IMR-90 (cell line): ENCODE data around the gene C15orf61. TPM values are rescaled to one million over a fixed set of nuclear protein-coding genes. Genes with fewer than 3 reads are reported as not detected.

ENCODE experiments used
- ATAC-seq: fragments of 200-7000 bp; cut with Tn5 transposase; 2 replicates; pipeline ENCODE4 v1.9.1; 2020; ENCODE audit warnings: low read depth, mild to moderate bottlenecking, moderate library complexity
- BruUV-seq: library from RNA; stranded (reverse); fragments of 400-500 nt; replicated peaks from 2 replicates; lab custom pipeline; 2021; lab: Mats Ljungman, UMichigan
- CTCF ChIA-PET: fragments of 300-600 bp; formaldehyde crosslinking; extraction: SDS; loops from one replicate; lab custom pipeline; 2021; ENCODE audit warnings: antibody characterized with exemption; lab: Yijun Ruan, JAX
- POLR2A ChIA-PET: fragments of 300-600 bp; sonication (Branson Sonifier 250); formaldehyde crosslinking; loops from one replicate; lab custom pipeline; 2022; ENCODE audit warnings: antibody characterized with exemption; ENCODE audit not compliant: unreplicated experiment; lab: Charles Lee
- DNase-seq: peaks from one replicate; pipeline ENCODE4 v3.0.0; 2013
- H2AFZ ChIP-seq: replicated peaks from 2 replicates; pipeline ENCODE3; 2013; ENCODE audit warnings: low read length, mild to moderate bottlenecking; ENCODE audit not compliant: poor library complexity
- H2AK5ac ChIP-seq: 2 replicates; pipeline ENCODE4 v1.6.1; 2013; ENCODE audit warnings: low read depth, low read length, inconsistent platforms
- H2AK9ac ChIP-seq: replicated peaks from 2 replicates; pipeline ENCODE3; 2013; ENCODE audit warnings: mild to moderate bottlenecking, low read depth, low read length, moderate library complexity; ENCODE audit not compliant: poor library complexity
- H2BK120ac ChIP-seq: 2 replicates; pipeline ENCODE4 v1.6.1; 2013; ENCODE audit warnings: low read depth, low read length, inconsistent platforms
- H2BK15ac ChIP-seq: 3 replicates; pipeline ENCODE4 v1.6.1; 2013; ENCODE audit warnings: low read depth, low read length, inconsistent platforms
- H2BK20ac ChIP-seq: 2 replicates; pipeline ENCODE4 v1.6.1; 2013; ENCODE audit warnings: low read depth, mild to moderate bottlenecking, inconsistent platforms, low read length, moderate library complexity
- H2BK5ac ChIP-seq: 2 replicates; pipeline ENCODE4 v1.6.1; 2013; ENCODE audit warnings: mild to moderate bottlenecking, low read depth, low read length, inconsistent platforms; ENCODE audit not compliant: poor library complexity, severe bottlenecking
- H3K14ac ChIP-seq: replicated peaks from 2 replicates; pipeline ENCODE4 v1.6.1; 2013; ENCODE audit warnings: low read depth, low read length, inconsistent platforms
- H3K18ac ChIP-seq: 2 replicates; pipeline ENCODE4 v1.6.1; 2013; ENCODE audit warnings: low read depth, low read length, control low read depth
- H3K23ac ChIP-seq: 2 replicates; pipeline ENCODE4 v1.6.1; 2013; ENCODE audit warnings: low read depth, low read length, inconsistent platforms
- H3K27ac ChIP-seq: 2 replicates; pipeline ENCODE4 v1.5.1; 2013; ENCODE audit warnings: mild to moderate bottlenecking, control low read depth, low read length; ENCODE audit not compliant: insufficient read depth
- H3K27me3 ChIP-seq: 2 replicates; pipeline ENCODE4 v1.6.1; 2013; ENCODE audit warnings: low read length; ENCODE audit not compliant: control insufficient read depth, insufficient read depth
- H3K36me3 ChIP-seq: 2 replicates; pipeline ENCODE4 v1.6.1; 2013; ENCODE audit warnings: low read length, mixed read lengths; ENCODE audit not compliant: control insufficient read depth, insufficient read depth
- H3K4ac ChIP-seq: 2 replicates; pipeline ENCODE4 v1.6.1; 2013; ENCODE audit warnings: low read depth, low read length, inconsistent platforms
- H3K4me1 ChIP-seq: 2 replicates; pipeline ENCODE4 v1.6.1; 2013; ENCODE audit warnings: low read length, mixed read lengths; ENCODE audit not compliant: control insufficient read depth, insufficient read depth
- H3K4me2 ChIP-seq: 2 replicates; pipeline ENCODE4 v1.6.1; 2013; ENCODE audit warnings: low read depth, mild to moderate bottlenecking, control low read depth, low read length, moderate library complexity
- H3K4me3 ChIP-seq: 2 replicates; pipeline ENCODE4 v1.5.1; 2013; ENCODE audit warnings: low read depth, mild to moderate bottlenecking, control low read depth, low read length, moderate library complexity; ENCODE audit not compliant: insufficient read depth
- H3K56ac ChIP-seq: 2 replicates; pipeline ENCODE4 v1.6.1; 2013; ENCODE audit warnings: low read length, inconsistent platforms; ENCODE audit not compliant: insufficient read depth; ENCODE audit errors: extremely low read depth
- H3K79me1 ChIP-seq, 2 experiments: 2 replicates each; pipeline ENCODE4 v1.6.1; 2013; ENCODE audit warnings: low read length in 2 of 2, inconsistent platforms in 1 of 2, low read depth in 1 of 2
- H3K9ac ChIP-seq: 2 replicates; pipeline ENCODE4 v1.6.1; 2013; ENCODE audit warnings: low read depth, low read length, control low read depth
- H3K9me1 ChIP-seq: 2 replicates; pipeline ENCODE4 v1.6.1; 2013; ENCODE audit warnings: low read length, inconsistent platforms; ENCODE audit not compliant: insufficient read depth
- H3K9me3 ChIP-seq: 2 replicates; pipeline ENCODE4 v1.6.1; 2013; ENCODE audit warnings: low read length; ENCODE audit not compliant: control insufficient read depth, insufficient read depth
- H4K20me1 ChIP-seq: 2 replicates; pipeline ENCODE4 v1.6.1; 2013; ENCODE audit warnings: low read length, inconsistent platforms; ENCODE audit not compliant: insufficient read depth
- H4K5ac ChIP-seq: 2 replicates; pipeline ENCODE4 v1.6.1; 2013; ENCODE audit warnings: mild to moderate bottlenecking, low read depth, low read length, control low read depth
- H4K8ac ChIP-seq, 2 experiments: 2 replicates each; pipeline ENCODE4 v1.6.1; 2013; ENCODE audit warnings: low read depth in 2 of 2, low read length in 2 of 2, control low read depth in 1 of 2, inconsistent platforms in 1 of 2
- H4K91ac ChIP-seq: 2 replicates; pipeline ENCODE4 v1.6.1; 2013; ENCODE audit warnings: low read depth, low read length, inconsistent platforms; ENCODE audit not compliant: insufficient read depth
- ELK1 ChIP-seq: fragments of 150-350 bp; IDR thresholded peaks from 2 replicates; pipeline ENCODE4 v1.6.1; 2016; ENCODE audit warnings: low read depth, mild to moderate bottlenecking, low read length, moderate library complexity, borderline replicate concordance
- RFX5 ChIP-seq: IDR thresholded peaks from 2 replicates; pipeline ENCODE4 v1.8.0; 2012; ENCODE audit warnings: low read depth, mild to moderate bottlenecking, low read length, moderate library complexity
- SMC3 ChIP-seq: fragments of 150-350 bp; IDR thresholded peaks from 2 replicates; pipeline ENCODE4 v1.6.1; 2016; ENCODE audit warnings: low read depth, mild to moderate bottlenecking, antibody characterized with exemption, low read length, moderate library complexity
- WGBS, 2 experiments: methylation state at CpG; one replicate each; pipeline versions ENCODE4 v1.1.5 to v1.1.7; 2013; ENCODE audit warnings: missing lambda C conversion rate in 2 of 2; ENCODE audit not compliant: insufficient read length in 1 of 2; ENCODE audit errors: extremely low coverage in 2 of 2; 5-methylcytosine and 5-hydroxymethylcytosine counted together
- dilution Hi-C: fragments of 300-500 bp; cut with HindIII; formaldehyde crosslinking; loops from one replicate; pipeline ENCODE4 v1.14.3; 2018; ENCODE audit warnings: low sequenced_read_pairs; ENCODE audit not compliant: unreplicated experiment
- in situ Hi-C: fragments of 300-500 bp; cut with MboI; formaldehyde crosslinking; loops from 3 replicates; pipeline ENCODE4 v1.14.3; 2019; ENCODE audit warnings: low sequenced_read_pairs, inconsistent platforms, mixed read lengths
- intact Hi-C: fragments of 100-400 bp; cut with micrococcal nuclease; formaldehyde crosslinking; loops from 2 replicates; pipeline ENCODE4 v1.10.0; 2022
- polyA plus RNA-seq, 3 experiments: library from polyadenylated mRNA; depleted of rRNA; stranded (reverse); fragments of >200 nt; gene quantifications; 2 replicates each; pipeline ENCODE4 v1.2.3, GENCODE V29; 2012; ENCODE audit warnings: low replicate concordance in 1 of 3
- total RNA-seq: library from RNA; depleted of rRNA; stranded (reverse); fragments of >200 nt; gene quantifications from 2 replicates; pipeline ENCODE4 v1.2.3, GENCODE V29; 2012; rRNA removed
- TF ChIP-seq, protein P1 (sequence below): conservative IDR thresholded peaks from 2 replicates; pipeline ENCODE4 v1.5.1; 2012; ENCODE audit warnings: mild to moderate bottlenecking, low read depth, low read length, improper control_type of control experiment

C15orf61 gene
- total and polyA plus RNA-seq, 2 of the 4 experiments (the other 2 are of a cell fraction), result 1.4 to 2.5 TPM

GRCh38 chr15:67579164-67579563 is 58.2 kb downstream of the C15orf61 start:
- Histone ChIP-seq H3K27me3 (no peaks in the 10 kb centered on the region), H3K9me3 (no peaks in the 10 kb centered on the region), H4K20me1 (no peaks in the 10 kb centered on the region), H2BK15ac (no peak overlapping the region), H3K4me2 (no peak overlapping the region), H2AFZ (no peak overlapping the region), H4K5ac (no peak overlapping the region), H3K56ac (no peak overlapping the region), H3K79me1 (no peaks in the 10 kb centered on the region), H4K91ac (no peak overlapping the region), H3K18ac (no peak overlapping the region), H3K4me1 (no peaks in the 10 kb centered on the region), H2AK9ac (no peak overlapping the region), H4K8ac (no peak overlapping the region), H2BK120ac (no peak overlapping the region), H3K4ac (no peak overlapping the region), H3K9me1 (peaks cover 5% of the 10 kb centered on the region; the same call in 1 of the 2 replicates), H3K23ac (no peak overlapping the region), H3K4me3 (no peak overlapping the region), H3K27ac (no peak overlapping the region), H2AK5ac (no peak overlapping the region), H3K36me3 (no peaks in the 10 kb centered on the region), H3K14ac (no peak overlapping the region), H2BK5ac (no peak overlapping the region), H2BK20ac (no peak overlapping the region), H3K9ac (no peak overlapping the region)
- dilution Hi-C loops (no loop called here), in situ Hi-C loops (no loop called here), intact Hi-C loops (no loop called here)
- TF ChIP-seq SMC3 (no peak), ELK1 (no peak), RFX5 (no peak)
- TF ChIP-seq, protein P1, sequence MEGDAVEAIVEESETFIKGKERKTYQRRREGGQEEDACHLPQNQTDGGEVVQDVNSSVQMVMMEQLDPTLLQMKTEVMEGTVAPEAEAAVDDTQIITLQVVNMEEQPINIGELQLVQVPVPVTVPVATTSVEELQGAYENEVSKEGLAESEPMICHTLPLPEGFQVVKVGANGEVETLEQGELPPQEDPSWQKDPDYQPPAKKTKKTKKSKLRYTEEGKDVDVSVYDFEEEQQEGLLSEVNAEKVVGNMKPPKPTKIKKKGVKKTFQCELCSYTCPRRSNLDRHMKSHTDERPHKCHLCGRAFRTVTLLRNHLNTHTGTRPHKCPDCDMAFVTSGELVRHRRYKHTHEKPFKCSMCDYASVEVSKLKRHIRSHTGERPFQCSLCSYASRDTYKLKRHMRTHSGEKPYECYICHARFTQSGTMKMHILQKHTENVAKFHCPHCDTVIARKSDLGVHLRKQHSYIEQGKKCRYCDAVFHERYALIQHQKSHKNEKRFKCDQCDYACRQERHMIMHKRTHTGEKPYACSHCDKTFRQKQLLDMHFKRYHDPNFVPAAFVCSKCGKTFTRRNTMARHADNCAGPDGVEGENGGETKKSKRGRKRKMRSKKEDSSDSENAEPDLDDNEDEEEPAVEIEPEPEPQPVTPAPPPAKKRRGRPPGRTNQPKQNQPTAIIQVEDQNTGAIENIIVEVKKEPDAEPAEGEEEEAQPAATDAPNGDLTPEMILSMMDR, result no peak
- BruUV-seq, result no TSS peak
- POLR2A ChIA-PET, result no interaction called here
- ATAC-seq, result no peak
- CTCF ChIA-PET, result interaction anchor here (0.6 kb wide), 1 partner anchor 77 kb away, joined by 4 read pairs; no protein-coding TSS in a partner anchor
- no peak for DNase-seq
- no CpG with 5 or more reads among the region's 5 CpGs for WGBS, 2 experiments

Other genes with a start within 250 kb of the C15orf61 start
- 1.6 and 2.8 TPM in 2 replicates for gene MAP2K5, start 21.6 kb downstream of the C15orf61 start, total RNA-seq
- gene MAP2K5, start 21.6 kb downstream of the C15orf61 start, polyA plus RNA-seq (2012; rRNA removed), result 4.6 and 6.1 TPM in 2 replicates